GM19238 (cell line): ENCODE data around the gene KRT14.
"Not testable (repeated sequence)": the region's sequence is repeated elsewhere in the genome, so short reads cannot be mapped to it uniquely, and the experiment has no call there.

ENCODE experiments used
- DNase-seq: peaks from one replicate; pipeline ENCODE4 v3.0.0; 2011; ENCODE audit warnings: low spot score; ENCODE audit not compliant: insufficient read length

Gene KRT14

DNA sequence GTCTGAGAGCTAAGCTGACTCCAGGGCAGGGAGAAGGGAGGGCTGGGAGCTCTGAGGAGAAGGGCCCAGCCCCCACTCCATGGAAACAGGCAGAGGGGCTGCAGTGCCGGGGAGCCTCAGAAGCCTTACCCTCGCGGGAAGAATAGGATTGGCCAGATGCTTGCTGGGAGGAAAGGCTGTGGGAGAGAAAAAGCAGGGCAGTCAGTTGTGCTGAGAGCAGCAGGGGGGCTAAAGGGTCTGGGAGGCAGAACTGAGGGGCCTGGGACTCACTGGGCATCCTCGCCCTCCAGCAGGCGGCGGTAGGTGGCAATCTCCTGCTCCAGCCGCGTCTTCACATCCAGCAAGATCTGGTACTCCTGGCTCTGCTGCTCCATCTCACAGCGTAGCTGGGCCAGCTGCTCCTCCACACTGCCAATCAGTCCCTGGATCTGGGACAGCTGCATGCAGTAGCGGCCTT, 23.4 kb upstream of the KRT14 start:
- not testable (repeated sequence) for DNase-seq

DNA sequence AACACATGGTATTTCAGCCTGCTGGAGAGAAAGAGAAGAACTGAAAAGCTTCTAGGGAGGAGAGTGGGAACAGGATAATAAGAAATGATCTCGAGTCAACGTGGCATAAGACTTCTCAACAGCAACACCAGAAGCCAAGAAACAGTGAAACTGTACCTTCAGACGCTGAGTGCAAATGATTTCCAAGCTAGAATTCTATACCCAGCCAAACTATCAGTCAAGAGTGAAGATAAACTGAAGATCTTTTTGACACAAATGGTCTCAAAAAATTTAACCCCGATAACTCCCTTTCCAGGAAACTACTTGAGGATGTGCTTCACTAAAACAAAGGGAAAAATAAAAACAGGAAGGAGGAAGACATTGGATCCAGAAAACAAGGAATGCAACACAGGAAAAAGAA, 20.2 kb upstream of the KRT14 start:
- not testable (repeated sequence) for DNase-seq

DNA sequence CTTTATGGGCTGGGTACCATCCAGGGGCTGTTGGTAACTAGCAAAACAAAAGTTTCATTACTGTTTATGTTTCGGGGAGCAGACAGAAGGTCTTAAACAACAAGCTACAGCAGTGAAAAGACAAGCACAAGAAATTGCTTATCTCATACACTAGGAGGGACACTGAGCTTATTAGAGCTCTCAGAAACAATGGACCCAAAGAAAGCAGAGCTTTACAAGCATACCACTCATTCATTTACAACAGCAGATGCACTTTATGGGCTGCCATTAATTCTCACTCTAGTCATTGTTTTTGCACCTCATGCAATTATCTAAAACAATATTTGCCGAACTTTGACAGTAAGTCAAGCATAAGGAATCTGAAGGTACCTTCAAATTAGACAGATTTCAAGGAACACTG, 15.8 kb upstream of the KRT14 start:
- no peak for DNase-seq

DNA sequence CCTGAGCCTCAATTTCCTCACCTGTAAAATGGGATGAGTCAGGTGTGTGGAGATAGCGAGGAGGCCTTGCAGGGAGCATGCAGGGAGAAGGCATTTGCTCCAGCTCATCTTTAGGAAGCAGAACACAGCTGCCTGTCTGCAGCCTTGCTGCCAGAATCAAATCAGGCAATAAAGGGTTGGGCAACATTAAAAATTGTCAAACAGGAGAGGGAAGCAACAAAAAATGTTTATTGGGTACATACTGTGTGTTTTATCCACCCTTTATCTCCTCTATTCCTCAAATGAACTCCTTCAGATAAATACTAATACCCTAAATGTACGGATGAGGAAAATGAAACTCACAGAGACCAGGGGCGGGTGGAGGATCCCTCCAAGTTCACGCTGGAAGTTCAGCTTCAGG, 13.6 kb upstream of the KRT14 start:
- no peak for DNase-seq

DNA sequence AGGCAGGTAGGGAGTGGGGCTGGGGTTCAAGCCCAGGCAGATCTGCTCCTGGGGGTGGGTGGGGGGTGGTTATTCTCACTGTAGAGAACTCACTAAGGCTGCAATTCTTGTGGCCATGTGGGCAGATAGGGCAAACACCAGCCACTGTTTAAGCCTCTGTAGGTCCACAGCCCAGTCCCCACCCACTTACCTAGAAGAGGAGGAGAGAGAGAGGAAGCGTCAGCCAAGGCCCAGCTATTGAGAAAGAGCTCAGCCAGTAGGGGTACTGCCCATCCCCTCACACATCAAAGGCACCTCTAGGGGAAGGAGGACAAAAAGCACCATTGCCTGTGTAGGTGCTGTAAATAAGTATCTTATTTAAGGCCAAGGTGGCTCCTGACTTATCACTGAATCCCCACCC, 13.0 kb upstream of the KRT14 start:
- DNase-seq: no peak

DNA sequence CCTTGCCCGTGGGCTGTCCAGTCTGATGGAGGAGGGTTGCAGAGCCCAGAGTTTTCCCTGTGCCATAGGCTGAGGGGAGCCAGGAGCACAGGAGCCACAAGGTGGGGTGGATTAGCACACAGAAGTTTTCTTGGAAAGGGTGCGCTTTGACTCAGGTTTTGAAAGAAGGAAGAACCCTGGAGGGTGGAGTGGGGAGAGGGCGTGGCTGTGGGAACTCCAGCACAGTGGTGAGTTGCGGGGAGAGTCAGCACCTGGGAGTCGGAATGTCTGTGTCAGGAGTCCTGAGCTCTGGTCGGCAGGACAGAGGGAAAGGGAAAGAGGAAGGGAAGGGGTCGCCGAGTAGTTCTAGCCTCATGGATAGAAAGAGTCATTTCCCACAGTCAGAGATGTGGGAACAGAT, 8.9 kb upstream of the KRT14 start:
- DNase-seq: no peak

DNA sequence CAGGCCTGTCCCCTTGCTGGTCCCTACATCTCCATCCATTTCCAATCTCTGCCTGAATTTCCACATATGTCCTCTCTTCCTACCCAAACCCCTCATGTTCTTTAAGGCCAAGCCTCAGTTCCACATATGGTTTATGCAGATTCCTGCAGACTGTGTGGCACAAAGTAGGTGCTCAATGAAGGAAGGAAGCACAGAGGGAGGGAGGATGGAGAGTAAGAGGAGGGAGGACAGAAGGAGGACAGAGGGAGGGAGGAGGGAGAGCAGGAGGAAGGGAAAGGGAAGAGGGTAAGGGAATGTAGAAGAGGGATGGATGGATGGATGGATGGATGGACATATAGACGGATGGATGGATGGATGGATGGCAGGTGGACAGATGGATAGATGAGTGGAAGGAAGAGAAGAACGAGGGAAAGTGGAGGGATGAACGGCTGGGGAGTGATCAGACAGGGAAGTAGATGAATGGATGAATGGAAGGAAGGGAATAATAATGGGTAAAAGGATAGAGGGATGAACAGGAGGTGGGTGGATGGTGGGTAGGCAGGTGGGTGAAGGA, 7.7 kb upstream of the KRT14 start:
- no peak for DNase-seq

DNA sequence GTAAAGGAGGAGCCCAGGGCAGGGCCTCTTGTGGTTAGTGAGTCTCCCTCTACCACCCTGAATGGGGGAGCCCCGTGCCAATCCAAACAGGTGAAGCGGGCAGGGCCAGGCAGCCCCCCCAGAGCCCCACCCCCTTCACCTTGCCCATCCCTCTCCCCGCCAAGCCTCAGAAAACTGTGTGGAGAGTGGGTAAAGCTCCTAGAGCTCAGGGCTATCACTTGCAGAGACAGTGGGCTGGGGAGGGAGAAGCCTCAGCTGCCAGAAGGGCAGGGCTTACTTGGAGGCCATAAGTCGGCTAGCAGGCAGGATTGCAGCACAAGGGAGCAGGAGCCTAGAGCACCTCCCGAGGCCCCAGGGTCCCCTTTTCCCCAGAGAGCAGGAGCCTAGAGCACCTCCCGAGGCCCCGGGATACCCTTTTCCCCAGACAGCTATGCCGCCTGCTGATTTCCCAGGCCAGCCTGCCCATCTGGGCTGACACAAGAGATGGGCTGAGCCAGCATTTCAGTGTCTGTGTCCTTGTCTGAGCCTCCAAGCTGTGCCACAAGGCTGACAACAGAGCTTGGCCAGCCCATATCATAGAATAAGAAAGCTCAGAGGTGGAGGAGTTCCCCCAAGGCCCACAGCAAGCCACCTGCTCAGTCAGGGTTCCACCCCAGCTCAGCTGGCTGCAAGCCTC, 6.7 kb upstream of the KRT14 start:
- no peak for DNase-seq

DNA sequence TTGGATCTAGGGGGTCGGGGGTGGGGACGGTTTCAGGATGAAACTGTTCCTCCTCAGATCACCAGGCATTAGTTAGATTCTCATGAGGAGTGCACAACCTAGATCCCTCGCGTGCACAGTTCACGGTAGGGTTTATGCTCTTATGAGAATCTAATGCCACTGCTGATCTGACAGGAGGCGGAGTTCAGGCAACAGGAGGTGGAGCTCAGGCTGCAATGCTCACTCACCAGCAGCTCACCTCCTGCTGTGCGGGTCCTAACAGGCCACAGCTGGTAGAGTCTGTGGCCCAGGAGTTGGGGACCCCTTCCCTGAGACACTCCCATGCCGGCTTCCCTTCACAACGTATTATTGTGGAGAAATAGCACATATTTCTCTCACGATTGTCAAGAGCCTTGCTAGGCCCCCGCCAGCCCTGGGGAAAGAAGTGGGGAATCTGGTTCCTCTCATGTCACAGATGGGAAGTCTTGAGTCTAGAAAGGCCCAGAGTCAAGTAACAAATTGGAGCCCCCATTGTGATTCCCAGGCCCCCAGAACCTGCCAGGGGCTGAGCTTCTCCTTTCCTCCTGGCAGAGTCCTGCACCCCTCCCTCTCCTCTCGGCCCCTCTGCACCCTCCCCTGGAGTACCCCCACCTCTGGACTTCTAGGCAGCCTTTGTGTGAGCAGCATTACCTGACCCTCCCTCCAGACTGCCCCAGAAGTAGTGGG, 6.1 kb upstream of the KRT14 start:
- no peak for DNase-seq

DNA sequence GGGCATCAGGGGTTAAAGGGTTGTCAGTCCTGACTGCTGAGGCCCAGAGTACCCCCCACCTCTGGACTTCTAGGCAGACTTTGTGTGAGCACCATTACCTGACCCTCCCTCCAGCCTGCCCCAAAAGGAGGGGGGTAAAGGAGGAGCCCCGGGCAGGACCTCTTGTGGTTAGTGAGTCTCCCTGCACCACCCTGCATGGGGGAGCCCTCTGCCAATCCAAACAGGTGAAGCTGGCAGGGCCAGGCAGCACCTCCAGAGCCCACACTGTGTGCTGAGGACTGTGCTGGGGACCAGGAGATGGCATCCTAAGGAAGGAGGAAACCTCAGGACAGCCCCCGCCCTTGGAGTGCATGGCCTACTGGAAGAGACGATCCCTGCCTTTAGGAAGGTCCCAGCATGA, 2.6 kb upstream of the KRT14 start:
- no peak for DNase-seq

DNA sequence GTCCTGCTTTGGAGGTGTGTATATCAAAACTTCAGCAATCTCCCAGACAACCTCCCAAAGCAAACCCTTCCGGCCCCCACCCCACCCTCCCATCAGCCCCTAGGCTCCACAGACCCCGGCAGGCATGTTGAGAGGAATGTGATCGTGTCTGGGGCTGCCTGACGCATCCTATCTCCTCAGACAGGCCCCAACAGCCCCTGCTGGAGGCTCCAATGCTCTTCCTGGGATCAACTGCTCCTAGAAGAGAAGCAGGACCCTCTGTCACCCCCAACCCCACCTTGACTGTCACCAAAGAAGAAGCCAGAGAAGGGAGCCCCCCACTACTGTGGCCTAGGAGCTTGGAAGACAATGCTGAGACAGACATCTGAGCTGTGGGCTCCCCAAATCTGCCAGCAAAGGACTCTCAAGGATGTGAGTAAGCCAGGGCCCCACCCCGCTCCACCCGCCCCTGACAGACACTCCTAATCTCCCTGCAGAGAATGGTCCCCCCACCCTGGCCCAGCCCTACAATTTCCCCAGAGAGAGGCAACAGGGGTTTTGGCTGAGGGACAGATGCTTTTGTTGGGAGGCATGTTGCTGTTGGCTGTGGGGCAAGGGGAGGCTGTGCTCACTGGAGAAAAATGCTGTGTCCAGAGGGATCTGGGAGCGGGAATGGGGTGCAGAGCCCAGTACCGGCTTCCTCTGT, 1.6 kb upstream of the KRT14 start:
- no peak for DNase-seq

DNA sequence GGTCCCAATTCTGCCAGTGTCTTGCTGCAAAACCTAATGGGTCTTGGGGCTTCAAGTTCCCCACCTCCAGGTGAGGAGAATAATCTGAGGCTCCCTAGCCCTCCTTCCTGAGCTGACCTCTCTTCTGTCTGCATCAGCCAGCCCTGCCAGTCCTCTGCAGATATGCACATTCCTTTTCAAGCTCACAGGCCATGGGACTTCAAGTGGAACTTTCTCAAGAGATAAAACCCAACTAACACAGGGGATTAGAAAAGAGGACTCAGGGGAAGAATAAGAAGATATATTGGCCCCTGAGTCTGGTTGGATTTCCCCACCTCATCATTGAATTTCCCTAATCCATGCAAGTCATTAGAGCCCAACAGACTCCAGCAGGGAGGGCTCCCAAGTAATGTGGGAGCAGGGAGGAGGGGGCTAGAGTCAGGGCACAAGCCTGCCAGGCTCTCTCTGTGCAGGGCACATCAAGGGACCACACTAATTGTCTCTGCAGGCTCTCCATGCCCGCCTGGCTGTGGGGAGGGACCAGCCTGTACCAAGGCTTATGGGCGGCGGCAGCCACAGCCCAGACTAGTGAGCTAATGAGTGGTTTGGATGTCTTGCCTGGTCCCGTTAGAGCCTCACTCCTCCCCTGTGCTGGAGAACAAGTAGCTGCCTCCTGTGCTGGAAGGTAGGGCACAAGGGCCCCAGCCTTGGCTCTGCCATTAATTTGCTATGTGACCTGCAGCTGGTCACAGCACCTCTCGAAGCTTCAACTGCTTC, 1.2 kb downstream of the KRT14 start:
- DNase-seq: no peak

DNA sequence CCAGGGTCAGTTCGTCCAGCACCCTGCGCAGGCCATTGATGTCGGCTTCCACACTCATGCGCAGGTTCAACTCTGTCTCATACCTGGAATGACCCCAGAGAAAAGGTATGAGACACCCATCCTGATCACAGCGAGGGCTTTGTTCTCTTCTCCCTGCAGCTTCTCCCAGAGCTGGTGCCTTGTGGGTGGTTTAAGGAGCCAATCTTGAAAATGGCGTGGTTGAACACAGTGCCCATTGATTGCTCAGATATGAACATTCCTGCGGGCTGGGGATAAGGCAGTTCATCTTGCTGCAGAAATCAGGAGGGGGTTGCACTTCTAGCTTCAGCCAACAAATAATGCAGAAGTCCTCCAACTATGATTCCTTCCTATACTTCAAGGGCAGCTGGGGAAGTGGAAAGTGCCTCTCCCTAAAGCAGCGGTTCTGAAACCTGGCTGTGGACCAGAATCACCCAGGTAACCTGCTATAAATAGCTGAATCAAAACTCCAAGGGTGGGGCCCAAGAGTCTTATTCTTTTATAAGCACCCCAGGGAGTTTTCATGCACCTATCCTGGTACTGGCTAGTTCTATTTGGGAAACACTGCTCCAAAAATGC, 2.3 kb downstream of the KRT14 start:
- not testable (repeated sequence) for DNase-seq

DNA sequence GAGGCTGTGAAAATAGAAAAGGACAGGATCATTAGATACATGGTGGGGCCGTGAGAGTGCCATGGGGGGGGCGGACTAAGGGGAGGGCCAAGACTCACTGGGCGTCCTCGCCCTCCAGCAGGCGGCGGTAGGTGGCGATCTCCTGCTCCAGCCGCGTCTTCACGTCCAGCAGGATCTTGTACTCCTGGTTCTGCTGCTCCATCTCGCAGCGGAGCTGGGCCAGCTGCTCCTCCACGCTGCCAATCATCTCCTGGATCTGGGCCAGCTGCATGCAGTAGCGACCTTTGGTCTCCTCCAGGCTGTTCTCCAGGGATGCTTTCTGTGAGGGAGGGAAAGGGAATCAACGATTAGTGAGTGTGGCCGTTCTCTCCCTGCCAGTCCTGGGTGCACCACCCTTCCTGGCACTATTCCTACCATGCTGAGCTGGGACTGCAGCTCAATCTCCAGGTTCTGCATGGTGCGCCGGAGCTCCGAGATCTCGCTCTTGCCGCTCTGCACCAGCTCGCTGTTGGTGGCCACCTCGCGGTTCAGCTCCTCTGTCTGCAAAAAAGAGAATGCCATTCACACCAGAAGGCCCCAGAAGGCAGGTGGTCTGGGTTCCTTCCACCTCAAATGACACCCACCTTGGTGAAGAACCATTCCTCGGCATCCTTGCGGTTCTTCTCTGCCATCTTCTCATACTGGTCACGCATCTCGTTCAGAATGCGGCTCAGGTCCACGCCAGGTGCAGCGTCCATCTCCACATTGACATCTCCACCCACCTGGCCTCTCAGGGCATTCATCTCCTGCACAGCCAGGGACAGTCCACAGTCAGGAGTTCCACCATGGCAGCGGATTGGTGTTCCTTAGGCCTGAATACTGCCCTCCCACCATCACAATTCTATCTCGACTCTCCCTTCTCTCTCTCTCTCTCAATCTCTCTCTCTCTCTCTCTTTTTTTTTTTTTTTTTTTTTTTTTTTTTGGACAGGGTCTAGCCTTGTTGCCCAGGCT, 3.3 kb downstream of the KRT14 start:
- DNase-seq: no peak

DNA sequence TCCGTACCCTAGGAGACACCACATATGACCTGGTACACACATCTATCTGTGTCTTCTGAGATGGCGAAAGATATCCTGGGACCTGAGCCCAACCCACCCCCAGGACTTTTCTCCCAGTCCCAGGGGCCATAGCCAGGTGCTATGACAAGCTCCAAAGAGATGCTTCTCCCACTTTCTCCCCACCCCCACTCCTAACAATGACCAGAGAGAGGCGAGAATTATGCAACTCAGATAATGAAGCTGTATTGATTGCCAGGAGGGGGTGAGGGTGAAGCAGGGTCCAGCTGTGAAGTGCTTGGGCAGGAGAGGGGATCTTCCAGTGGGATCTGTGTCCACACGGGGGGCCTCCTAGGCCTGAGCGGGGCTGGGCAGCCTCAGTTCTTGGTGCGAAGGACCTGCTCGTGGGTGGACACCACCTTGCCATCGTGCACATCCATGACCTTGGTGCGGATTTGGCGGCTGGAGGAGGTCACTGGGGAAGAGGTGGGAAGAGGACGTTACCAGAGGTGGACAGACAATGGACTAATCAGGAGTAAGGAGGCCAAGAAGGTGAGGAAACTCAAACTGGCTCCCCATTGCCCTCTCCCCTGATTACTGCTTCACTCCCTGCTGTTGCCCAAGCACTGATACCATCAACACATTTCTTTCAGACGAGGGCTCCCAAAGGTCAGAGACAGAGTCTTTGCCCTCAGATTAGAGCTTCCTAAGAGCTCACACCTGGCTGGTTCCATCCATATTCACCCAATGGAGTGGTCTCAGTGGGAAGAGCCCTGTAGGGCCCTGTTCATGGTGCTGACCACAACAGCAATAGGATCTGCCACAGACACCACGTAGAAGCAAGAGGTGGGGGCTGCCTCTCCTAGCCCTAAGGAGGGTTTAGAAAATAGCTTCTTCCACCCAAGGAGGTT, 4.4 kb downstream of the KRT14 start:
- DNase-seq: not testable (repeated sequence)

DNA sequence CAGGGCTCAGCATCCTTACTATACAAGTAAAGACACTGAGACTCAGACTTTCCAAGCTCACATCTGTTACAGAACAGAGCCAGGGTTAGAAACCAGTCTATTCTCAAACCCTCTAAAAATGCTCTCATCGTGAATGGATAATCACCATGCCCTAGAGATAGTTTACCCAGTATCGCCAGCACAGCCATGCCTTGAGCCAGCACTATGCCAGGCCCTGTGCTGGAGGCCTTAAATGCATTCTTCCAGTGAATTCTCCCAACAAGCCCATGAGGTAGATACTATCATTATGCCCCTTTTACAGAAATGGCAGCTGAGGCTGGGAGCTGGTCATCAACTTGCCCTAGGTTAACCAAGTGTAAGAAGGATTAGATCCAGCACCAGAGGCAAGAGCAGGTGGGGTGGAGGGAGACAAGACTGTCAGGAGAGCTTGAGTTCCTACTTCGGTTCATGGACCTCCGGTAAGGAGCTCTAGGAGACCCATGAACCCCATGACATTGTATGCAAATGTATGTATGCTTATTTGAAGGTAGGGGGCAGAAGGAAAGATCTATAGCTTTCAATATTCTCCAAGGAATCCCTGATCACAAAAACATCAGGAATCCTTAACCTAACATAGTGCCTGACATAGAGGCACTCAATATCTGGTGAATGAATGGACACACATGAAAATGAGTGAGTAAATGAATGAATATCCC, 5.2 kb downstream of the KRT14 start:
- no peak for DNase-seq

DNA sequence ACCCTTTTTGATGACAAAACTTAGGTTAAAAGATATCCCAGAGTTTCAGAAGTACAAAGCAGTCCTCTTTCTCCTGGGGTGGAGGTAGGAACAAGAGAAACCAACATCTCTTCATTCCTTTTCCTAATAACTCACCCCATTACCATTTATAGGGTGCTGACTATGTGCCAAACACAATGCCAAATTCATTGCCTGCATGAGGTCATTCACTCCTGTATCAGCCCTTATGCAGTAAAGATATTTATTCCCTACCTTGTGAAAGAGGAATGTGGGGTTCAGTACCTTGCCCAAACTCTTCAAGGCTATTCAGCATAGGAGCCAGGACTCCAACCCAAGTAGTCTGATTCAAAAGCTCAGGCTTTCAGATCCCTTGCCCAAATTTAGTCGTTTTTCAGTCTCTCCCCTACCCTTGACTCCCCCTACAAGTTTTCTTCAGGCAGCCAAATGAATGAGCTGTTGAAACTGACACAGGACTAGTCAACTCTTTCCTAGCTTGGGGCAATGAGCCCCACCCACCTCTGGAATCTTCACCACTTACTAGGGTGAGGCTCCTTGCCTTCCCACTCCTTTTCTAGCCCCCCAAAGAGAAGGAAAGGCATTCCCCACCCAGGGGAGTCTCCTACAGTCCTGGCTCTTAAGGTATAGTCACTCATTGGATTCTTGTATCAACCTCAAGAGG, 5.9 kb downstream of the KRT14 start:
- no peak for DNase-seq

DNA sequence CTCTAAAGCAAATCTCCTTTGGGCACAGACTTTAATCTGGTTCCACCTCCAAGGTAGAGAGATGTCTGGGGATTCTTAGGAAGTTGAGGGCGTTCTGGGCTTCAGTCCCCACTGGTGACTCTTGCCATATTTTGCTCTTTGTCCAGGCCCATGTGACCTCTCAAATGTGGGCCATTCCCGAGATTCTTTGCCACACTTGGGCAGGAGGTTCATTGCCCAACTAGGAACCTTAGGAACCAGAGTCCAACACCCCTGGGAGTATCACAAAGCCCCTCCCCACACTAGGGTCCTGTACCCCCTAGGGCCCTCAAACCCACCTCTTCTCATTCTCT, 6.5 kb downstream of the KRT14 start:
- DNase-seq: no peak
